HG03045 (cell line): ENCODE results near the gene PRR14L.
A peak's percentile ranks its signal among the peaks of the same experiment; 100 is the strongest.

Source experiments
- ATAC-seq: cut with Tn5 transposase; IDR thresholded peaks from one replicate; pipeline ENCODE4 v1.9.1; 2021; ENCODE audit warnings: mild to moderate bottlenecking, moderate library complexity; ENCODE audit not compliant: unreplicated experiment

Gene PRR14L

DNA sequence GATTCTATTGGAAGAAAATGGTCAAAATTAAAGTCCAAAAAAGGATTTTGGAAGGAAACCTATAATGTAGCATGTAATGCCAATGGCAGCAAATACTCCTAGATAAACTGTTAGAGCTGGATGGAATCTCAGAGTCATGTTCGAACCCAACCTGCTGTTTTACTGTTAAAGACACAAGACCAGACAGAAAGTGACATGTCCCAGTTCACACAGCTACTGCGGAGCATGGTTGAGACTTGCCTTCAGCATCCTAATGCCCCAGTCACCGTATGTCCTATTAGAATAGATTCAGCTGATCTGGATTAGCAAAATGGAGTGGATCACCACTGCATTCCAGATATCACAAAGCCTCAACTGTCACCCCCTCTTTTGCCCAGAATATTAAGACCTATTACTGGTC, 102.9 kb downstream of the PRR14L start:
- ATAC-seq: no peak

GRCh38 chr22:31646186-31647019, 103.5 kb downstream of the PRR14L start:
- ATAC-seq: no peak

- ATAC-seq: no peak
Measured at GRCh38 chr22:31639436-31640039, 110.4 kb downstream of the PRR14L start.

DNA sequence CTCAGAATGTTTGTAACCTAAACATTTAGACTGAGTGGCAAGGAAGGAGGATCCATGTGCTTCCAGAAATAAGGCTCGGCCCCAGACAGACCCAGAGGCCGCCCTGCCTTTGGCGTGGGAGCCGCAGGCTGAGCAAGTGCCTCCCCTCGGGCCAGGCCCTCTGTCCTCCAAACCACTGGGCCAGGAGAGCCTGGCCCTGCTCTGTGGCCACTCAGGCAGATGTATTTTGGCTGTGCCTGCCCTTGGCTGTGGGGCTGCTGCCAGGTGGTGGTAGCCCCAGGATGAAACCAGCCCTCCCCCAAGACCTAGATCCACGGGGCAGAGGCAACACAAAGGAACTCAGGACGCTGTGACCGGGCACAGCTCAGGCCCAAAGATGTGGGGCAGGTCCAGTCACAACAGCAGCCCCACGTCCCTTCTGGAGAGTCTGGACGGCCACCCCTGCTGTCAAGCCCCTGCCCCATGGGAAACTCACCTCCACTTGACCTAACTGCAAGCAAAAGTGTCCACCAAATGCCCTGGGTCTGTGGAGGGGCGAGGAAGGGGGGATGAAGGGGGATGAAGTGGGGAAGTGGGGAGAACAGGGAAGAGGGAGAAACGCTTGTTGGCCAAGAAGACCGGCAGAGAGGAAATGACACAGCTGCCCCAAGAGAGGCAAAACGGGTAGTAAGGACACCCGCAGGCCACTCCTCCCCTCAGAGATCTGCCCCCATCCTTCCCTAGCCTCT, 111.9 kb downstream of the PRR14L start:
- peak; percentile 18 for ATAC-seq

- peak; percentile 38 for ATAC-seq
Measured at GRCh38 chr22:31637447-31637890, 112.5 kb downstream of the PRR14L start.

- ATAC-seq: no peak
Measured at GRCh38 chr22:31635638-31636306, 114.2 kb downstream of the PRR14L start.

DNA sequence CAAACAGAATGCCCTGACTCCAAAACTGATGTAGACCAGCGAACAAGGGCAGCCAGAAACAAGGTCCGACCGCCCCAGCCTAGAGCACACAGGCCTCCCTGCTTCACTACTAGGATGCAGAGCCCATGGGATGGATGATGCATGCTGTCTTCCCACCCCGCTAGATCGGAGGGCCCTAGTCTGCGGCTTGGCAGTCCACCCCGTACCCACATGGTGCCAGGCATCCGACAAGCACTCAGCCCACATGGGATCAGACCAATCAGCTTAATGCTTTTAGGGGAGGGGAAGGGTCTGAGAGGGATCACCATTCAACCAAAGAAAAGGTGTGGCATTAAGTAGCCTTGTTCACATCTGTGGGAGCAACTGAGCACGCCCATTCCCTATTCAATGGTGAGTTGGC, 118.5 kb downstream of the PRR14L start:
- no peak for ATAC-seq
